Spleen (tissue), 7 donors: ENCODE results near the gene DNAJC2.

Source experiments
- POLR2AphosphoS5 ChIP-seq, 3 donors: sonication (generic); formaldehyde crosslinking; IDR thresholded peaks; one replicate each; pipeline ENCODE4 v1.5.1; 2017; ENCODE audit warnings: antibody characterized with exemption in 3 of 3
- TF ChIP-seq, protein P1 (sequence below), 11 experiments: fragments of 200-600 bp in 7 of 11; fragments of 450-650 bp in 4 of 11; sonication (generic) in 4 of 11; IDR thresholded peaks in 8 of 11; conservative IDR thresholded peaks in 3 of 11; 1 replicate in 7 of 11; 2 replicates in 4 of 11; pipeline versions ENCODE4 v1.4.0 to v1.8.0; 2016 to 2021; ENCODE audit warnings: antibody characterized with exemption in 11 of 11, inconsistent platforms in 4 of 11, mild to moderate bottlenecking in 1 of 11
- donor health status: DM: no; HTN: no; CAD: no; lungs with moderate emphysema.
- donor health status: DM: no; HTN: no; CAD: no.
- donor health status: DM: no; HTN: no; CAD: no.

DNA sequence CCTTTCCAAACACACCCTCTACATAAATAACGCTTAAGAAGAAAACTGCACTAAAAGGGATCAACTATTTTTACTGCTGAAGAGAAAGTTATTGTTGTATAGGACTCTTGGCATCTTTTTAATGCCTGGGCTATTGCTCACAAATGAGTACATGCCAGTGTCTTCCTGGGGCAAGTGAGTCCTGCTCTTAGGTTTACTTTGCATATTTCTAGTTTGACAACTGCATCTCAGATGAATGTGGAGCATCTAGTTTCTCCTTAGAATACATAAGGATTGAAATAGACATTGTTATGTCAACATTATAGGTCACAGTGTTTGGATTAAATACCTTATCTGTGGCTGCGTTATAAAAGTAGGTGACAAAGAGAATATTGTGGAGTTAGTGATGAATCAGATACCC is 47.4 kb upstream of the DNAJC2 start:
- TF ChIP-seq POLR2AphosphoS5 (IDR thresholded peaks at IDR 0.05) = no peak
- TF ChIP-seq, protein P1, sequence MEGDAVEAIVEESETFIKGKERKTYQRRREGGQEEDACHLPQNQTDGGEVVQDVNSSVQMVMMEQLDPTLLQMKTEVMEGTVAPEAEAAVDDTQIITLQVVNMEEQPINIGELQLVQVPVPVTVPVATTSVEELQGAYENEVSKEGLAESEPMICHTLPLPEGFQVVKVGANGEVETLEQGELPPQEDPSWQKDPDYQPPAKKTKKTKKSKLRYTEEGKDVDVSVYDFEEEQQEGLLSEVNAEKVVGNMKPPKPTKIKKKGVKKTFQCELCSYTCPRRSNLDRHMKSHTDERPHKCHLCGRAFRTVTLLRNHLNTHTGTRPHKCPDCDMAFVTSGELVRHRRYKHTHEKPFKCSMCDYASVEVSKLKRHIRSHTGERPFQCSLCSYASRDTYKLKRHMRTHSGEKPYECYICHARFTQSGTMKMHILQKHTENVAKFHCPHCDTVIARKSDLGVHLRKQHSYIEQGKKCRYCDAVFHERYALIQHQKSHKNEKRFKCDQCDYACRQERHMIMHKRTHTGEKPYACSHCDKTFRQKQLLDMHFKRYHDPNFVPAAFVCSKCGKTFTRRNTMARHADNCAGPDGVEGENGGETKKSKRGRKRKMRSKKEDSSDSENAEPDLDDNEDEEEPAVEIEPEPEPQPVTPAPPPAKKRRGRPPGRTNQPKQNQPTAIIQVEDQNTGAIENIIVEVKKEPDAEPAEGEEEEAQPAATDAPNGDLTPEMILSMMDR (IDR thresholded peaks at IDR 0.05 in 8 of 11, conservative IDR thresholded peaks at IDR 0.05 in 3 of 11) = no peak
